Fibroblast of the aortic adventitia (primary cell): ENCODE results near the gene SRP14. TPM values are rescaled to one million over a fixed set of nuclear protein-coding genes. Genes with fewer than 3 reads are reported as not detected.
"Not testable (repeated sequence)": the region's sequence is repeated elsewhere in the genome, so short reads cannot be mapped to it uniquely, and the experiment has no call there.

ENCODE experiments used
- DNase-seq: peaks from one replicate; pipeline ENCODE4 v3.0.0-alpha.2; 2010; ENCODE audit warnings: low read depth
- H3K4me3 ChIP-seq: 2 replicates; pipeline ENCODE4 v1.5.1; 2011; ENCODE audit warnings: low read depth, mild to moderate bottlenecking, control low read depth, low read length, moderate library complexity
- total RNA-seq: library from RNA; depleted of rRNA; stranded (reverse); fragments of >200 nt; gene quantifications from 2 replicates; pipeline ENCODE4 v1.2.3, GENCODE V29; 2012; ENCODE audit warnings: low replicate concordance
- TF ChIP-seq, protein P1 (sequence below): IDR thresholded peaks from 2 replicates; pipeline ENCODE4 v1.5.1; 2011; ENCODE audit warnings: mild to moderate bottlenecking, low read length, control low read depth, inconsistent platforms; ENCODE audit not compliant: insufficient read depth

SRP14 gene
- total RNA-seq, 1 donor, result 204 TPM

DNA sequence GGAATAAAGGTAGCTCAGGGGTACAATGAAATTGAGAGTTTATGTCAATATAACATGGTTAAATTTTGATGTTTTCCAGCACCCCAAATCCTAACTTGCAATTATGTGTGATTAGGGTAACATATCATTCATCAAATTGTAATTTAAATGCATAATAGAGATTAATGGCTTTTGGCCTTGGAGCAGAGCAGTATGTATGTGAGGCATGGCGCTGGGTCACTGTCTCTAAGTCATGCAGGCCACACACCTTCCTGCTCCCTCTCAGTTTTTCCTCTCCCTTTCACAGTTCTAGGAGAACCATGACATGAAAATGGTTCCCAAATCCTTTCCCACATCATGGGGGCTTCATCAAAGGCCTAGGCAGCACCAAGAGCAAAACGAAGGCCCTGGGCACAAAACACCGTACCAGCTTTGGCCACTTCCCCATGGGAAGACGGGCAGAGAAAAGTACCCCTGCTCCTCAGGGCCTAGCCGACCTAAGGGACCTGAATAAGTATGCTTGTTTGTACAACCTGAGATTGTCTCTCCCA lies 3.9 kb upstream of the SRP14 start:
- no peak overlapping the region for H3K4me3 ChIP-seq
- TF ChIP-seq, protein P1, sequence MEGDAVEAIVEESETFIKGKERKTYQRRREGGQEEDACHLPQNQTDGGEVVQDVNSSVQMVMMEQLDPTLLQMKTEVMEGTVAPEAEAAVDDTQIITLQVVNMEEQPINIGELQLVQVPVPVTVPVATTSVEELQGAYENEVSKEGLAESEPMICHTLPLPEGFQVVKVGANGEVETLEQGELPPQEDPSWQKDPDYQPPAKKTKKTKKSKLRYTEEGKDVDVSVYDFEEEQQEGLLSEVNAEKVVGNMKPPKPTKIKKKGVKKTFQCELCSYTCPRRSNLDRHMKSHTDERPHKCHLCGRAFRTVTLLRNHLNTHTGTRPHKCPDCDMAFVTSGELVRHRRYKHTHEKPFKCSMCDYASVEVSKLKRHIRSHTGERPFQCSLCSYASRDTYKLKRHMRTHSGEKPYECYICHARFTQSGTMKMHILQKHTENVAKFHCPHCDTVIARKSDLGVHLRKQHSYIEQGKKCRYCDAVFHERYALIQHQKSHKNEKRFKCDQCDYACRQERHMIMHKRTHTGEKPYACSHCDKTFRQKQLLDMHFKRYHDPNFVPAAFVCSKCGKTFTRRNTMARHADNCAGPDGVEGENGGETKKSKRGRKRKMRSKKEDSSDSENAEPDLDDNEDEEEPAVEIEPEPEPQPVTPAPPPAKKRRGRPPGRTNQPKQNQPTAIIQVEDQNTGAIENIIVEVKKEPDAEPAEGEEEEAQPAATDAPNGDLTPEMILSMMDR, result no peak
- no peak for DNase-seq

DNA sequence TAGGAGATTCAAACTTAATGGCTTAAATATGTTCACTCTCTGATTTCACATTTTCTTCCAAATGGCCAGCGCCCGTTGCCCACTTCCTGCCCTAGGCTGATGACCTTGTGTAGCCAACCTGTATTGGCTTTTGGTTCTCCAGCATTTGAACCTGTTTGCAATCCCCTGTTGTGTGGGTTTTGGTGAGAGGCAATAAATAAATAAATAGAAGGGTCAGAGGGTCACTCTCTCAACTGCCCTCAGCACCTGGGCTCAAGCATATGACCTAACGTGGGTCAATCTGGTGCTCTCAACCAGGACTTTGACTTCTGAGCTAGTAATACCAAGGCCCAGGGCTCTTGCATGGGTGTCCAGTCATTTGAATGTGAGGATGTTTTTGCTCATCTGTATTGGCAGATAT lies 1.8 kb upstream of the SRP14 start:
- DNase-seq, result no peak
- TF ChIP-seq, protein P1, result no peak
- no peak overlapping the region for H3K4me3 ChIP-seq

DNA sequence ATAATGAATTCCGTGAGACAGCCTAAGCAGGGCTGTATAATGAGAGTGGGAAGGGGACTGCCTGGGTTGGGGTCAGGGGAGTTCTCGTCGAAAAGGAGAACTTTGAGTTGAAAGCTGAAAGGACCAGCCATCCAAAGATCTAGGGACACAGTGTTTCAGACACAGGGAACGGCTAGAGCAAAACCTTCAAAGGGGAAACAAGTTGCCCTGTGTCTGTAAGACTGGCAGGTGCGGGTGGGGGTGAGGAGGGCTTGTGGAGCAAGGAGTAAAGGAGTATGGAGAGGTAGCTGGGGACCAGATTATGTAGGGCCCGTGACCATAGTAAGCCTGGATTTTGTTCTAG lies 1.3 kb upstream of the SRP14 start:
- TF ChIP-seq, protein P1, result no peak
- H3K4me3 ChIP-seq, result no peak overlapping the region
- no peak for DNase-seq

DNA sequence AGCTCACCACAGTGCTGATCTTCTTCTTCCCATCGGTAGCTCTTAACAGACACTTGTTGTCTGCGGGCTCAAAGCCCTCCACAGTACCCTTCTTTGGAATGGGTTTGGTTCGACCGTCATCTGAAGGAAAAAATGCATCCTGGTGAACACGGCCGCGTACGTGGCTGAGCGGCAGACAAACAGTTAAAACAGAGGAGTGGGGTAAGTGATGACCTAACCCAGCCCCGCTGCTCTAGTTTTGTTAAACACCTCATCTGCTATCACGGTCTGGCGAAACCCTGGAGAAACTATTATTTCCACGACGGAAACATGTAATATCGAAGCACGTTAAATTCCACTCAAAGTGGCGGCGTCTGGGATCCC lies 725 bp downstream of the SRP14 start:
- DNase-seq, result peak; percentile 39
- TF ChIP-seq, protein P1, result no peak
- H3K4me3 ChIP-seq, result peak overlapping the region; percentile 97

GRCh38 chr15:40037721-40038120 lies 1.3 kb downstream of the SRP14 start:
- H3K4me3 ChIP-seq, result peak overlapping the region; percentile 97
- TF ChIP-seq, protein P1, result no peak
- DNase-seq, result no peak

- H3K4me3 ChIP-seq, DNase-seq: not testable (repeated sequence)
Measured at GRCh38 chr15:40035182-40035581, 3.8 kb downstream of the SRP14 start.

DNA sequence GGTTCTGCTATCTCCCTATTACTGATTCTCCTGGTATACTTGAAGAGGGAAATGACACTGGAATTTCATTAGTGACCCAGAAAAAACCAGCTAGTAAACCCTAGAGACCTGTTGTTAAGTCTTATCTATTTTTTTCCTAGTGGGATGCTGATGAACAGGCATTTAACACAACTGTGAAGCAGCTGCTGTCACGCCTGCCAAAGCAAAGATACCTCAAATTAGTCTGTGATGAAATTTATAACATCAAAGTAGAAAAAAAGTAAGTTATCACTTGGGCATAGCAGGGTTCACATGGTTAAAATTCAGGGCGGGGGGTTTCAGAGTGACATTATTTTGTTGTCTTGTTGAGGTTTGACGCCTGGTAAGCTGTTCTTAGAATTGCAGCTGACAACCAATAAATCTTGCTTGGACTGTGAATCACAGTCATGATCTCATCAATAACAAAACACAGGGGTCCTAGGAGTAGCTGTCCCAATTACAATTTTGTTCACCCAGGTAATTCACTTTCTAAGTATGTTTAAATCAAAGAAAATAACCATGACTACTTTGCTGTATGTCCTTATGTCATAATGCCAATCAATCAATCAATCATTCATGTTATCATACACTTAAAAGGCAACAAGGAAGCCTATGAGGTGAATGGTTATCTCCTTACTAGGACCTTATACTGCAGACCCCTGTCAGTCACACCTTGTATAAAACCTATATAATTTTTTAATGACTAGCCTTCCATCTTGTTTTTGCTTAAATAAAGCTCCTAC lies 4.6 kb downstream of the SRP14 start:
- TF ChIP-seq, protein P1, result no peak
- no peak overlapping the region for H3K4me3 ChIP-seq
- DNase-seq, result no peak
